GM21515 (cell line): ENCODE data around the gene DNAH8.

ENCODE experiments used
- ATAC-seq: cut with Tn5 transposase; IDR thresholded peaks from one replicate; pipeline ENCODE4 v1.9.1; 2021; ENCODE audit not compliant: unreplicated experiment

DNAH8 gene

DNA sequence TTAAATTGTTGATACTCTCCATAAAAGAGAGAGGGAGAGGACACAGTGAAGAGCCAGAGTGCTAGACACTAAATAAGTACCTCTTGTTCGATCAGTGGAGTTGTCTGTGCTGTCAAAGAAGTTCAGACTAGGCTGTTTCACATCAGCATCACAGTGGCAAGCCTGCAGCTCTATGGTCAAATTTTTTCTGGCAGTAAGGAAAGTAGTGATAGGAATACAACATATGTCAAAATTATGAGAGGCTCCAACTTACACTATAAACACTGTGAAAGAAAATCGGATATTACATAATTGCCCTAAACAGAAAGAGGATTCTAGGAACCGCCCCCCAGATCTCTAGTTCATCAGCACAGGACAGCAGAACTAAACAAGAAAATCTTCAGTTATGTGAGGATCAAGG, 23.1 kb downstream of the DNAH8 start:
- no peak for ATAC-seq

DNA sequence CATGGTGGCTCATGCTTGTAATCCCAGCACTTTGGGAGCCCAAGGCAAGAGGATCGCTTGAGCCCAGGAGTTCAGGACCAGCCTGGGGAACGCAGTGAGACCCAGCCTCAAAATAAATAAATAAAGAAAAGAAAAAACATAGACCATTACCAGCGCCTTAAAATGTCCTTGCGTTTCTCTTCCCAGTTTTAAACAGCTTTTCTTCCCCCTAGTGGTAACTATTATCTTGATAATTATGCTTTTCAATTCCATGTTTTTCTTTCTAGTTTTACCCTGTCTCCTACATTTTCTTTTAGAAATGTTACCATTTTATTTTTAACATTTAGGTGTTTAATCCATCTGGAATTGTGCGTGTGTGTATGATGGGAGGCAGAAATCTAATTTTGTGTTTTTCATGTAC, 24.4 kb downstream of the DNAH8 start:
- no peak for ATAC-seq

DNA sequence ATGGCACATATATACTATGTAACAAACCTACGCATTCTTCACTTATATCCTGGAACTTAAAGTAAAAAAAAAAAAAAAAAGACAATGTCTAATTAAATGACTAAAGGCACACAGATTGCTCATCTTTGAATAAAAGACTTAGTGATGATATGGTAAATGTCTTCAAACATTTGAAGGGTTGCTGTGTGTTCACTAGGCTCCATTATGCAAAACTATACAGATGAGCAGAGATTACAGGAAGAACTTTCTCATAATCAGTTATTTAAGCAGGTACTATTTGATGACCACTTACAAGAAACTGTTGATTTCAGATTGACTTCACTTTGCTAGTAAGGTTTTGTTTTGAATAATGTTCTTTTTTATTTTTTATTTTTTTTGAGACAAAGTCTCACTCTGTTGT, 34.4 kb downstream of the DNAH8 start:
- no peak for ATAC-seq

DNA sequence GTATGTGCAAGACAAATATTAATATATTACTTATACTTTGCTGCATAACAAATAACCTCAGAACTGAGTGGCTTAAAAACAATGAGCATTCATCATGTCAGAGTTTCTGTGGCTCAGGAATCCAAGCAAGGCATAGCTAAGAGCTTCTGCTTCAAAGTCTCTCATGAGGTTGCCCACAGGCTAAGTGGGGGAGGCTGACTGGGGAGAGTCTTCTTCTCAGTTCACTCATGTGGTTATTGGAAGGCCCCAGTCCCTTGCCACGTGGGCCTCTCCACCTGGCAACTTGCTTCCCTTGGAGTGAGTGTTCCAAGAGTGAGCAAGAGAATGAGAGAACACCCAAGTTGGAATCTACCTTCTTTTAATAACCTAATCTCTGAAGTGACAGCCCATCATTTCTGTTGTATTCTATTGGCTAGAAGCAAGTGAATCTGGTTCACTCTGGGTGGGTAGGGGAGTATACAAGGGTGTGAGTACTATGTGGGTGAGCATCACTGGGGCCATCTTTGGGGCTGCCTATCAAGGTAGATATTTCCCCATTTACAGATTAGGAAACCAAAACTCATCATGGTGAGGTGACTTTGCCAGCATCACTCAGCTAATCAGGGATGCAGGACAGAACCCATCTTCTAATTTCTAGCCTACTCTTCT, 36.0 kb downstream of the DNAH8 start:
- ATAC-seq = no peak

DNA sequence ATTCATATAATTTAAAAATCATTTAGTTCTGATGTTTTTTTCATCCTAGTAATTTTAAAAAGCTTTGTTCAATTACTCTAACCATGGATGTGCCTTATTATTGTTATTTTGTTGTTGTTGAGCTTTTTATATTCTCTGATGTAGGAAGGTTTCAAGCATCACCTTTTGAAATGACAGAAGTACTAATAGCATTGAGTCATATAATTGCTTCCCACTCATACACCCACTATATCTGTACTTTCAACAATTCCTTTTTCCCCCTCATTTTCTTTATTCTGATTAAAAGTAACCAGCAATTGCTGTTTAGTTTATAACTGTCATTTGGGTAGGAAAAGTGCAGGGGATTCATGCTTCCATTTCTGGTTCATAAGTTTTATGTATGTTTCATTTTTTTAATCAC, 38.6 kb downstream of the DNAH8 start:
- no peak for ATAC-seq

DNA sequence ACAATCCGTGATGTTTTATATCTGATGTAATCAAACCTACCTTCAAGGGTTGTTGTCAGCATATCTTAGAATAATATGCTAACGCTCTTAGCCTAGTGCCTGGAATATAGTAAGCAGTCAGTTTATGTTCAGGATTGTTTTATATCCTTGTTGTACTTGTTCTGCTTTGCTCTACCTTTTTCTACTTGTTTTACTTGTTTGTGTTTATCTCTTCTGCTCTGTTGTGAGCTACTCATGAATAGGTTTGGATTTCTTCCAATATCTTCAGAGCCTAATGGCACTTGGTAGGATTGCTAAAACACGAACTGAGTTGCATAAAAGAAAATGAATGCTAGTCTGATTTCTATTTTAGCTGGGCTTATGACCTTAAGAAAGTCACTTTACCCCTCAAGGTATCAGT, 40.1 kb downstream of the DNAH8 start:
- no peak for ATAC-seq

DNA sequence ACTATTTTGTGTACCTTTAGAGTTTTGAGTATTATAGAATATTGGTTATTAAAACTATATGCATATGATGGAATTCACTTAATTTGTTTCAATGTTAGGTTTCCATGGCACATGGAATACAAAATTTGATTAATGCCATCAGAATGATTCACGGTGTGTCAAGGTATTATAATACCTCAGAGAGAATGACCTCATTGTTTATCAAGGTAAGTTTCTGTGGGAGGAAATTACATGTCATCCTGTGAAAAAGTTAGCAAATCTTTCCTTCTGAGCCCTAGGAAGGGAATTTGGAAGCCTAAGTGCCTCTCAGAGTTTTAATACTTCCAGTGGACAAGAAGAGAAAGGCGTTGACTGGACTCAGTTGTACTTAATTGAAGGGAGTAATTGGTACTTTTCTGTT, 40.8 kb downstream of the DNAH8 start:
- no peak for ATAC-seq

DNA sequence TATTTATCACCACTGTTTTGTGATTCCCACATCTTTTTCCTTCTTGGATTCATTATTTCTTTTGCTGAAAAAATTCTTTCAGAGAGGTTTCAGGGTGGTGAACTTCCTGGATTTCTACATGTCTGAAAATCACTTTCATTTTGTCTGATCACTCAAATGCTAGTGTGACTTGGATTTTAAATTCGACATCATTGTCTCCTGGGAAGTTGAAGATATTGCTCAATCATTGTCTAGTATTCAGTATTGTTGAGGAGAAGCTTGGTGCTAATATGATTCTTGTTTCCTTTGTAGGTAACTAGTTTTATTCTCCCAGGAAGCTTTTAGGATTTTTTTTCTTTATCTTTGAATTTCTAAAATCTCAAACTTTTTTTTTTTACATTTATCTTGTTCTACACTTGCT, 45.0 kb downstream of the DNAH8 start:
- ATAC-seq = no peak

DNA sequence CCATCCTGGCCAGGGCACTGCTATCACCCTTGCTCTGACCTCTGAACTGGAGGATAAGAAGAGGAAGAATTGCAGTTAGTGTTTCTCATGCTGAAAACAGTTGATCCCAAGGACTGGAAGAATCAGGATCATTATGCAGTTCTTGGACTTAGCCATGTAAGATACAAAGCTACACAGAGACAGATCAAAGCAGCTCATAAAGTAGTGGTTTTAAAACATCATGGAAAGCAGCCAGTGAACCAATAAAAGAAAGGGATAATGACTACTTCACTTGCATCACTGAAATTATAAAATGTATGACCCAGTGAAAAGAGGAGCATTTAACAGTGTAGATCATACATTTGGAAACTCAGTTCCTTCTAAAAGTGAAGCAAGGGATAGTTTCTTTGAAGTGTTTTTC, 47.7 kb downstream of the DNAH8 start:
- no peak for ATAC-seq

DNA sequence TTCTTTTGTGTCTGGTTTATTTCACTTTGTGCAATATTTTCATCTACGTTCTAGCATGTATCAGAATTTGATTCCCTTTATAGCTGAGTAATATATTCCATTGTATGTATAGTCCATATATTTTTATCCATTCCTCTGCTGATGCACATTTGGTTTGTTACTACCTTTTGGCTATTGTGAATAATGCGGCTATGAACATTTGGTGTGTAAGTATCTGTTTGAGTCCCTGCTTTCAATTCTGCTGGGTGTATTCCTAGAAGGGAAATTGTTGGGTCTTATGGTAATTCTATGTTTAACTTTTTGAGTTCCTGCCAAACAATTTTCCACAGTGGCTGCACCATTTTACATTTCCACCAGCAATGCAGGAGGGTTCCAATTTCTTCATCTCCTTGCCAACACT, 52.4 kb downstream of the DNAH8 start:
- no peak for ATAC-seq

DNA sequence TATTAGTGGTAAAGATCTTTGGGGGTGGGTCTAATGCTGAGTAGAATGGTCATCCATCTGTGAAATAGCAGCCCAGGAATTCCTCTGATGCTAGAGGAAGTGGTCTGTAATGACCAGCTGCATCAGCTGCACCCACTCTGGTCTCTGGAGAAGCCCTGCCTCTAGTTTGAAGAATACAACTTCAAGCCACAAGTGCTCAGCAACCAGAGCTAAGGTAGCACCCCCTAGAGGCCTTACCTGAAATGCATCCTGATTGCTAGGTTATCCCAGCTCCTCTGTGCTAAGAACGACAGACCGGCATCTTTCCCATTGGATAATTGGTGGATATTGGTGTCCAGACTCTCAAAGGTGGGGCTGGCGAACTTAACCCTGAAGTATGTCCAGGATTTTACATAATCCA, 58.2 kb downstream of the DNAH8 start:
- ATAC-seq = no peak

DNA sequence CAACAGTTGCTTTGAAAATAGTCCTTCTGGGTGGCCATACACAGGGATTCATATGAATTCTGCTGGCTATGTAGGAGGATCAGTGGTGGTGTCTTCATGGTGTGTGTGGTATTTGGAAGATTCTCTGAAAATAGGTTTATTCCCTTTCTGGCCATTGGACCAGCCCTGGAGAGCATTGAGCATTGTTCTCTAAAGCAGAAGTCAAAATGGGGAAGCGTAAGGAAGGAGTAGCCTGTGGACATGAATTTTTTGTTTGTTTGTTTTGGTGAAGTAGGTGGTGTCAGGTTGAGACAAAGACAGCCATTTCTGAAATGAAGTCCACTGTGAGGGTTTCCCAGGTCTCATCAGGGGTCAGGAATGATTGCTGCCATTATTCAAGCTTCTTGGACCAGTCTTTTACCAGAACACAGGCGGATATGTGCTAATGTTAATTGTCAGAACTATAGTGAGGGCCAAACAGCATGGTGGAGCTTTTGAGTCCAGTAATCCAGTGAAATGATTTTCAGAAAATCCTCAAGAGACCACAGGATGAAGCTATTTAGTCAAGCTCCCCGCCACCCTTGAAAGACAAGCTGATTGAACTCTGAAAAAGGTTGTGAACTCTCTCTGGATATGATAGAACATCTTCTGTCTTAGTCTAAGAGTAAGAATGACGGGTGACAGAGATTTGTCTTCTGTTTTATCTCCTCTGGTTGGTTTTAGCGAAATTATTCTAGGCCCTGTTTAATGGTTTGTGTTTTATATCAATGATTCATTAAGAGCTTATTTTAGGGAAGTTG, 60.0 kb downstream of the DNAH8 start:
- no peak for ATAC-seq

DNA sequence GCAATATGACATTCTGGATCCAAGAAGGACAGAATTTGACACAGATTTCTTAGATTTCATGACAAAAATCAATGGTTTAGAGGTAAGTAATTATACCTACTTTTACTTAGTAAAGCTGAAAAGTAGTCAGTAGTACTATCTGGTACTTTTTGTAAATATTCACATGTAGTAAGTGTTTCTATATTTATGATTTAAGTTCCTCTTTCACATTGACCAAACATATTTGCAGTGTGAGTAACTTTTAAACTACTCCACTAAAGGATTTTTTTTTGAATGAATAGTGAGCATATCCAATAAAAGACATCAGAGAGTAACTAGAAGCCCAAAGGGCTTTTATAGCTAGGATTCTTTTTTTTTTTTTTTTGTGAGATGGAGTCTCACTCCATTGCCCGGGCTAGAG, 60.8 kb downstream of the DNAH8 start:
- ATAC-seq = no peak

DNA sequence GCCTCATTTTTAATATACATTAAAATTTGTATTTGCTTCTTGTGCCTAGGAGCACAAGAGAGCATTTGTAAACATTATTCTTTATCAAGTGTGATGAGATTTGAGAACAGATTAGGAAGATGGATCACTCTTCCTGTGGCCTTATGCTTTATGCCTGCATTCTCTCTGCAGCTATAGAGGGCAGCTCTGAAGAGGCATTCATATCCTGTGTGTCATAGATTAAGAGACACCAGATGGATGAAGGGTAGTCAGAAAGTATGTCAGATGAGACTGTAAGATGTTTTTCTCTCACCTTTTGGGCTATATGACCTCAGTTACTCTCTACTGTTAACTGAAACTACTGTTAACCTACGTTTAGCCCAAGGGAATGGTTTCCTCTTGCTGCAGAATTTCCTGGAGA, 61.4 kb downstream of the DNAH8 start:
- ATAC-seq = no peak

DNA sequence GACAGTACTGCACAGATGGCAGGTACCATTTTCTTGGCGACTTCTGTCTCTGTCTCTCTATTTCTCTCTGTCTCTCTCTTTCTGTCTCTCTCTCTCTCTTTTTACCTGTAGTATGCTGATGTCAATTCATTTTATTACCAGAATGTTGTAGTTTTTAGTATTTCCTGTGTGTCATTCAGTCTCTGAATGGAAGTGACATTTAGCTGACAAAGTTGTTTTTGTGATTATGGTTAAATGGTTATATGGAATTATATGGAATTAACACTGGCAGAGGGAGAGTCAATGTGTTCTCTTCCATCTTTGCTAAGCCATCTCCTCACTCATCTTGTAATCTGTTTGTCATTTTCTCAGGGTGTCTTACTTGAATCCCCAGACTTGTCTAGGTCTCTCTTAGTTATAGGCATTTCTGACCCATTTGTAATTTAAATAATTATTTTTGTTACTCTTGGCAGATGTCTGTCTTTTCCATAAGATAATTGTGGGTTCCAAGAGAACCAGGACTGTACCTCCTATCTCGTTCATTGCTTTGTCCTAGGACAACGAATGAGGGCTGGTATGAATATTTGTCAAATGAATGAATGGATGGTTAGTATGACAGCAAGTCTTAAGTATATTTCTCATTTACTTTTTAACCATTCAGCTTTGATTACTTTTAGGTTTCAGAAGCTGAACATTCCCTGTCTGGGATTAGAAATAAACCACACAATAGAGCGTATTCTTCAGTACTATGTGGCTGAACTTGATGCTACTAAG, 64.4 kb downstream of the DNAH8 start:
- no peak for ATAC-seq

DNA sequence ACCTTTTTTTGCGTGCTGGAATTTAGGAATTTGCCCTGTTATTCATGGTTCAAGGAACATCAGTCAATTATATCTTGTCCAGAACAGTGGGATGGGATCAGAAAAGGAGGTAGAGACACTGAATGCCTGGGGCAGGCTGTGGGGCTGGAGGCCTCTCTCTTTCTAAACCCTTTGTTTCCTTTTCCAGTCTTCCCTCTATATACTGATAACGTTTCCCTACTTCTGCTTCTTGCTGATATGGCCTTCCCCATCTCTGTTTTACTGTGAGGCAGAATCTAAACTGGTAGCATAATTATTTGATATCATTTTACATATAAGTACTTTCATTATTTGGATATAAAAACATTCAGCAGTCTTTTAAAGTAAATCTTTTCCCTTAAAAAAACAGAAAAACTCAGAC, 67.5 kb downstream of the DNAH8 start:
- ATAC-seq = no peak

DNA sequence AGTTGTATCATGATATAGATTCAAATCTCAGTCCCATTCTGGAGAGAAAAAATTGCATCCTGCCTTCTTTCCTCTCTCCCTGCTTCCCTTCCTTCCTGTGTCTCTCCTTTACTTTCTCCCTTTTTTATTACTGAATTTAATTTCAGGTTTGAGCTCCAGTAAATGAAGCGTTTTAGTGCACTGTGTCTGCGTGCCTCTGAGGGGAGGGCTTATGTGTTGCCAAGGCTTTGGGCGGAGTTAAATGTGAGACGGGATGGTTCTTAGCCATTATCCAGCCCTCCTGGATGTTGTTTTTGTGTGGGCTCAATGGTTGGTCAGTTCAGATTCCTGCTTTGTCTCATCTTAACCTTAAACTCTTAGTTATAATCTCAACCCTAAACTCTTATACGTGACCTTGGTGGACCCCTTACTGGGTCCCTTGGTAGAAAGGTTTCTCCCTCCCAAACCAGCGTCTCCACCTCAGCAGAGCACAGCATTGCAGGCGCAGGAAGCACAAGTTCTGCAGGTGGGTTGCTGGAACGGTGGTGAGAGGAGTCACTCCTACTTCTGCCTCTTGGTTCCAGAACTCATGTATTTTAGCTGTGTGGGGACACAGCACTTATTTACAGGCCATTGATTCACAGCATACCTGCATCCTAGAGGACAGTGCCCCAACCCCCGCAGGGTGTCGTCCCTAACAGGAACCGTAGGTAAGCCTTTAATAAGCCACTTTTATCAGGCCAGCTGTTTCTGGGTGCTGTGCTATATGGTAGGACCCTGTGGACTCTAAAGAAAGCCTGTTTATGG, 68.5 kb downstream of the DNAH8 start:
- no peak for ATAC-seq

DNA sequence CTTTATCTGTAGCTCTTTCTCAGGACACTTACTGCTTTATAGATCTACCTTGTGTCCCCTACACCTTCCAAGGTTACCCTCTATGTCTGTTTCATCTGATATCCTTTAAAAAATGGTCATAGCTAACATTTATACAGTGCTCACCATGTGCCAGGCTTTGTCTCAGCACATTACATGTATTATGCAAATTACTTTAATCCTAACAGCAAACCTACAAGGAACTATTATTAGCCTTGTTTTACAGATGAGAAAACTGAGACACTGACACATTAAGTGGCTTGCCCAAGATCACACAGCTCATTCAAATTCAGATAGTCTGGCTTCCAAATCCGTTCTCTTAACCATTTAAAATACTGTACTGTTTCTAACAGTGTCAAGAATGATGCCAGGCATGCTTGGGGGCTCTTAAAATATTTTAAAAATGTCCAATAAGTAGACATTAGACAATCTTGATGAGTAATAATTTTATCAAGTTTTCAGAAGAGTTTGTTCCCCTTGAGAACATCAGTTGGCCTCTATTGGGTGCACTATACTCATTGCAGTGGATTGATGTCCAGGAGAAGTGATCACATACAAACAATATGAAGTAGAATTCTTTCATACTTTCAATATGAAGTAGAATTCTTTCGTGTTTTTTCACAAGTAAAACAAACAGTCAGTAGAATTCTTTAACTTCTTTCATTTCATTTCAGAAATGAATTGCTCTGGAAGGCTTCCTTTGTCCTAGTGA, 69.6 kb downstream of the DNAH8 start:
- ATAC-seq = no peak

DNA sequence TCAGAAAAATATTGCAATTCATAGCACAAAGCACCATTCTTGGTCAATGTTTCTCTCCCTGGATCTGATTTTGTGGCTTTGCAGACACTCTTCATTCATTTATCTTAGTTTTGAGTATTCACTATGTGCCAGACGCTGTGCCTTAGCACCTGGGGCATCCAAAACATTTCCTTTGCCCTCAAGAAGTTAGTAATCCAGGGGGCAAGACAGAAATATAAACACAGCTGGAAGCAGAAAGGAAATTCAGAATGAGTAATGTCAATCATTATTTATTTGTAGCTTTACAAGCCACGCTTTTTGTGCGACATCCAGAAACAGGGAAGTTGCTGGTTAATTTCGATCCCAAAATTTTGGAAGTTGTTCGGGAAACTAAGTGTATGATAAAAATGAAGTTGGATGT, 71.4 kb downstream of the DNAH8 start:
- no peak for ATAC-seq

DNA sequence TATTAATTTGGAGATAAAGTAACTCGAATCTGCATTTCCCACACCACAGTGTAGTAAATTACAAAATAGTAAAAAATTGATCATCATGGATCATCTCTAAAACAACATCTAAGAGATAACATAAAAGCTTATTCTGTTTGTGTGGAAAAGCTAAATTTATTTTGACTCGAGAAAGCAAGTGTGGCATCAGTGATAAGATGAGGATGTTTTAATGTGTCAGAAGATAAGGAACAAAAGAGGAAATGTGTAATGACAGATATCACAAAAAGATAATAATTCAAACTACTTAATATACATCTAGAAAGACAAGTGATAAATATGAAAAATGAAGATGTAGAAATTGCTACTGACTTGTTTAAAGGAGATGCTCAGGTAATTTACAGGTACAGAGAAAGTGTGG, 74.1 kb downstream of the DNAH8 start:
- ATAC-seq = no peak

DNA sequence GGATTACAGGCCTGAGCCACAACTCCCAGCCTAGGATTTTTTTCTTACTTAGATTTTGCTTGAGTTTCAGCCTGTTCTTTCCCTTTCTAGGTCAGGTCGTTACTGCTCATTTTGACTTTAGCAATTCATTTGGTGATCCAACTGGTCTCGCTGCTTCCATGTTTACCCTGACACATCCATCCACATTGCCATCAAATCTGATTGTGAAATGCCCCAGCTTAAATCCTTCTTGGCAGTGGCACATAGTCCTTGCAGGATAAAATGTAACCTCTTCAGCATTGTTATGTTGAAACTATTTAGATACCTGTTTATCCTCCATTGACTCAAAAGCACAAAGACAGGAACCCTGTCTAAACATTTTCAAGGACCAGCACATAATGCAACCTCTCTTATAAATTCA, 77.2 kb downstream of the DNAH8 start:
- no peak for ATAC-seq
